ENCODE results near the gene ERC2. TPM values are rescaled to one million over a fixed set of nuclear protein-coding genes. Genes with fewer than 3 reads are reported as not detected.

ERC2 gene
- total RNA-seq, 1 donor from 2014 or later = 0.99 TPM

DNA sequence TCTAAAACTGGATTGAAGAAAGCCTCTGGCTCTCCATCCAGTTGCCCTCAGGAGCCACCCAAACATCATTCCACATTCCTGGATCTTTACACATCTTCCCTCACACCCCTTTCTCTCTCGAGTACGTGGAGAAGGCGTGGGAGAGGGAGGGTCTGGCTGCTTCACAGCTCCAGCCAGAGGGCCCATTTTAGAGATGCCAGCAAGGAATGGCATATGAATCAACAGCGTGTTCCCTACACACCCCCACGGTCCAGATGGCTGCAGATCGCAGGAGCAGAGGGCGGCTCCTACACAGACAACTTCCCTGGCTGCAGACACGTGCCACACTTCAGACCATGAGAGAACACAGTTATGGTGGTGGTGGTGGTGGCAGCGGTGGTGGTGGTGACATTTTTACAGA lies 280.1 kb downstream of the ERC2 start:
- Histone ChIP-seq H3K4me3 (no peak overlapping the region), H3K4me1 (no peaks in the 10 kb centered on the region), H3K9me3 (replicated peaks) (no peaks in the 10 kb centered on the region), H3K27ac (replicated peaks) (no peak overlapping the region), H3K27me3 (ENCODE audit: low read depth) (peaks cover 5% of the 10 kb centered on the region), H3K36me3 (no peaks in the 10 kb centered on the region)
- TF ChIP-seq, protein P1, sequence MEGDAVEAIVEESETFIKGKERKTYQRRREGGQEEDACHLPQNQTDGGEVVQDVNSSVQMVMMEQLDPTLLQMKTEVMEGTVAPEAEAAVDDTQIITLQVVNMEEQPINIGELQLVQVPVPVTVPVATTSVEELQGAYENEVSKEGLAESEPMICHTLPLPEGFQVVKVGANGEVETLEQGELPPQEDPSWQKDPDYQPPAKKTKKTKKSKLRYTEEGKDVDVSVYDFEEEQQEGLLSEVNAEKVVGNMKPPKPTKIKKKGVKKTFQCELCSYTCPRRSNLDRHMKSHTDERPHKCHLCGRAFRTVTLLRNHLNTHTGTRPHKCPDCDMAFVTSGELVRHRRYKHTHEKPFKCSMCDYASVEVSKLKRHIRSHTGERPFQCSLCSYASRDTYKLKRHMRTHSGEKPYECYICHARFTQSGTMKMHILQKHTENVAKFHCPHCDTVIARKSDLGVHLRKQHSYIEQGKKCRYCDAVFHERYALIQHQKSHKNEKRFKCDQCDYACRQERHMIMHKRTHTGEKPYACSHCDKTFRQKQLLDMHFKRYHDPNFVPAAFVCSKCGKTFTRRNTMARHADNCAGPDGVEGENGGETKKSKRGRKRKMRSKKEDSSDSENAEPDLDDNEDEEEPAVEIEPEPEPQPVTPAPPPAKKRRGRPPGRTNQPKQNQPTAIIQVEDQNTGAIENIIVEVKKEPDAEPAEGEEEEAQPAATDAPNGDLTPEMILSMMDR (IDR thresholded peaks at IDR 0.05; ENCODE audit: borderline replicate concordance) = no peak
- intact Hi-C loops (cut with micrococcal nuclease) = no loop called here
- DNase-seq = no peak

DNA sequence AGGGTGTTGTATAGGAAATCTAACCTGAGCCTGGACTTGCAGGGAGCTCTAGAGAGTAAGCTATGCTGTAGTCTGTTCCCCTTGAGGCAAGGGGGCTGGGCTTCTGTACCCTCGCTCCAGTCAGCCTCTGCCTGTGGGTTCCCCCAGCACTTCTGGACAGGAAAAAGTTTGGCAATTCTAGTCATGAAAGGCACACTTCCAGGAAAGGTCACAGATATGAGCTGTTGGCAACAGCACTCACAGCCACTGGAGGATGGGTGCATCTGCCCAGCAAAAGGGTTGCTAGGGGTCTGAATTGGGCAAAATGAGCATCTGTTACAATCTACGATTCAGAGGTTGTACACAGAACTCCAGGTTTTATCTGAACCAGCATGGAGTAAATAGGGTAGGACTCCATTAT lies 281.2 kb downstream of the ERC2 start:
- no peak for DNase-seq

DNA sequence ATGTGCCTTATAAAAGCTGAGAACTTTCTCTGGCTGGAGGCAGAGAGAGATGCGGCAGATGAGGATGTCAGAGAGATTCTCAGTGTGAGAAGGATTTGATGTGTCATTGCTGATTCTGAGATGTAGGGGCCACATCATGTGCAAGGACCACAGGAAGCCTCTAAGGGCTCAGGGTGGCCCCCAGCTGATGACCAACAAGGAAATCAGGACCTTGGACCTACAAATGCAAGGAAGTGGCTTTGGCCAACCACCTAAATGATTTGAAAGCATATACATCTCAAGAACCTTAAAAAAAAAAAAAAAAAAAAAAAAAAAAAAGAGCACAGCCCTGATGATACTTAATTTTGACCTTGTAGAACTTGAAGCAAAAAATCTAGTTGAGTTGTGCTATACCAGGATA lies 282.4 kb downstream of the ERC2 start:
- Histone ChIP-seq H3K4me3 (no peak overlapping the region), H3K36me3 (no peaks in the 10 kb centered on the region), H3K9me3 (replicated peaks) (no peaks in the 10 kb centered on the region), H3K4me1 (no peaks in the 10 kb centered on the region), H3K27ac (replicated peaks) (no peak overlapping the region), H3K27me3 (ENCODE audit: low read depth) (peaks cover 5% of the 10 kb centered on the region)
- no peak for DNase-seq
- intact Hi-C loops (cut with micrococcal nuclease) = no loop called here
- TF ChIP-seq, protein P1 (IDR thresholded peaks at IDR 0.05; ENCODE audit: borderline replicate concordance) = no peak

More for the DNA sequence above, 281.2 kb downstream of the ERC2 start:
- Histone ChIP-seq H3K27ac (replicated peaks) (no peak overlapping the region), H3K4me3 (no peak overlapping the region), H3K36me3 (no peaks in the 10 kb centered on the region), H3K4me1 (no peaks in the 10 kb centered on the region), H3K9me3 (replicated peaks) (no peaks in the 10 kb centered on the region), H3K27me3 (ENCODE audit: low read depth) (peaks cover 5% of the 10 kb centered on the region)
- intact Hi-C loops (cut with micrococcal nuclease) = no loop called here
- TF ChIP-seq, protein P1 (IDR thresholded peaks at IDR 0.05; ENCODE audit: borderline replicate concordance) = no peak

DNA sequence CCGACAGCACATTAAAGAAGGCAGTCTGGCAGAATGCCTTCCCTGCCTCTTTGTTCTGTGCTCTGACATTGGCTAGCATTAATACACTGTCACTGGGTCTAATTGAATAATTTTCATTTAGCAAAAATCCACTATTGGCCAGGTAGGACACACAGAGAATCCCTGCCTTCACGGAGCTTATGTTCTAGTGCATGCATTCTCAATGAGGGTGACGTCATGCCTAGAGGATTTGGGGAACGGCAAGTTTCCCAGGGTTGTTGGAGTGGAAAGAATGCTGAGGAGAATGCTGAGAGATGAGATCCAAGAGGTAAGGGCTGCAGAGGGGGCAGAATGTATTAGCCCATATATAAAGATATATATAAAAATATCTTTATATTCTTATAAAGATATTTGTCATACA lies 284.7 kb downstream of the ERC2 start:
- Histone ChIP-seq H3K27me3 (ENCODE audit: low read depth) (peaks cover 5% of the 10 kb centered on the region), H3K4me3 (no peak overlapping the region), H3K27ac (replicated peaks) (no peak overlapping the region), H3K9me3 (replicated peaks) (no peaks in the 10 kb centered on the region), H3K4me1 (no peaks in the 10 kb centered on the region), H3K36me3 (no peaks in the 10 kb centered on the region)
- intact Hi-C loops (cut with micrococcal nuclease) = no loop called here
- TF ChIP-seq, protein P1 (IDR thresholded peaks at IDR 0.05; ENCODE audit: borderline replicate concordance) = no peak
- DNase-seq = no peak

DNA sequence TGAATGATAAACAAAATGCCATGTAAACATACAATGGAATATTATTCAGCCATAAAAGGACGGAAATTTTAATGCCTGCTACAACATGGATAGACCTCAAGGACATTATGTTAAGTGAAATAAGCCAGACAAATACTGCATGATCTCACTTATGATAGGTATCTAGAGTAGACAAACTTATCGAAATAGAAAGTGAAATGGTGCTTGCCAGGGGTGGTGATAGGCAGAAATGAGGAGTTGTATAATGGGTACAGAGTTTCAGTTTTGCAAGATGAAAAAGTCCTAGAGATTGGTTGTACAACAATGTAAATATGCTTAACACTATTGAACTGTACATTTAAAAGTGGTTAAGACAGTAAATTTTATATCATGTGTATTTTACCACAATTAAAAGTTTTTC lies 287.8 kb downstream of the ERC2 start:
- no peak overlapping the region for H3K27ac ChIP-seq (replicated peaks)
- DNase-seq = no peak
- no peaks in the 10 kb centered on the region for H3K27me3 ChIP-seq (ENCODE audit: low read depth)
- H3K4me1 ChIP-seq = no peaks in the 10 kb centered on the region
- H3K4me3 ChIP-seq = no peak overlapping the region
- no peaks in the 10 kb centered on the region for H3K9me3 ChIP-seq (replicated peaks)
- H3K36me3 ChIP-seq = no peaks in the 10 kb centered on the region
- intact Hi-C loops (cut with micrococcal nuclease) = no loop called here
- TF ChIP-seq, protein P1 (IDR thresholded peaks at IDR 0.05; ENCODE audit: borderline replicate concordance) = no peak

DNA sequence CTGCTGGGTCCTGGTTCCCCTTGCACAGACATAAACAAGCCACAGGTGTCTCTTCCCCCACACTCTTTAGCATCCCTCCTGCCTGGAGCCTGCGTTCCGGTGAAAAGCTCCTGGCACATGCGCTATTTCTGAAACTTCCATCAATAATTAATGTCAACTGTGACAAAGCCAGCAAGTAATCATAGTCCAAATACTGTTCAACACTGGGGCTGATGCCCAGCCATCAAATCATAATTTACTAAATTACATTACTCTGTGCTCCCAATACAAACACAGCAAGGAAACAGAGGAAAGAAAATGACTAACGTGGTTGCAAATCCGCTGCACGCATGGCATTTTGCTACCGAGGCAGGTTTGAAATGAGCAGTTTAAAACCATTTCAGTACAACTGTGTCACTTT lies 294.7 kb downstream of the ERC2 start:
- Histone ChIP-seq H3K9me3 (replicated peaks) (no peaks in the 10 kb centered on the region), H3K4me3 (no peak overlapping the region), H3K27me3 (ENCODE audit: low read depth) (peaks cover 13% of the 10 kb centered on the region), H3K4me1 (no peaks in the 10 kb centered on the region), H3K27ac (replicated peaks) (no peak overlapping the region), H3K36me3 (no peaks in the 10 kb centered on the region)
- intact Hi-C loops (cut with micrococcal nuclease) = no loop called here
- DNase-seq = no peak
- TF ChIP-seq, protein P1 (IDR thresholded peaks at IDR 0.05; ENCODE audit: borderline replicate concordance) = no peak
